Karpas-422 (cell line): ENCODE measurements around the gene LY6G6F. TPM values are rescaled to one million over a fixed set of nuclear protein-coding genes. Genes with fewer than 3 reads are reported as not detected.

Experiments
- DNase-seq: peaks from one replicate; pipeline ENCODE4 v3.0.0-alpha.2; 2015
- H2AFZ ChIP-seq: fragments of 200-600 bp; sonication (generic); 2 replicates; pipeline ENCODE4 v1.6.1; 2014; ENCODE audit warnings: antibody characterized with exemption, low read length, mixed read lengths
- H3K27ac ChIP-seq: fragments of 200-600 bp; sonication (generic); 2 replicates; pipeline ENCODE4 v1.5.1; 2014; ENCODE audit warnings: mild to moderate bottlenecking, low read length, moderate library complexity
- H3K27me3 ChIP-seq: fragments of 200-600 bp; sonication (generic); 2 replicates; pipeline ENCODE4 v1.6.1; 2014; ENCODE audit warnings: low read length, mixed read lengths
- H3K36me3 ChIP-seq: fragments of 200-600 bp; sonication (generic); 2 replicates; pipeline ENCODE4 v1.6.1; 2014; ENCODE audit warnings: low read length, mixed read lengths; ENCODE audit not compliant: insufficient read depth
- H3K4me1 ChIP-seq: fragments of 200-600 bp; sonication (generic); 2 replicates; pipeline ENCODE4 v1.6.1; 2014; ENCODE audit warnings: mild to moderate bottlenecking, low read length, mixed read lengths
- H3K4me2 ChIP-seq: fragments of 200-600 bp; sonication (generic); 2 replicates; pipeline ENCODE4 v1.6.1; 2014; ENCODE audit warnings: low read length, low read depth, mild to moderate bottlenecking; ENCODE audit not compliant: poor library complexity, severe bottlenecking
- H3K4me3 ChIP-seq: fragments of 200-600 bp; sonication (generic); 2 replicates; pipeline ENCODE4 v1.5.1; 2014; ENCODE audit warnings: mild to moderate bottlenecking, antibody characterized with exemption, low read length, mixed read lengths
- H3K79me2 ChIP-seq: fragments of 200-600 bp; sonication (generic); 2 replicates; pipeline ENCODE4 v1.6.1; 2014; ENCODE audit warnings: mild to moderate bottlenecking, low read length, mixed read lengths
- H3K9ac ChIP-seq: fragments of 200-600 bp; sonication (generic); 2 replicates; pipeline ENCODE4 v1.6.0; 2014; ENCODE audit warnings: low read length
- H3K9me2 ChIP-seq: fragments of 200-600 bp; sonication (generic), shearing (Covaris generic); replicated peaks from 2 replicates; pipeline ENCODE4 v1.6.0; 2014; ENCODE audit warnings: mild to moderate bottlenecking, low read length, moderate library complexity; ENCODE audit not compliant: insufficient read depth
- H3K9me3 ChIP-seq: fragments of 300-700, 200-600 bp; sonication (generic); 2 replicates; pipeline ENCODE4 v1.6.1; 2014; ENCODE audit warnings: low read length, mixed read lengths
- H4K20me1 ChIP-seq: fragments of 200-600 bp; sonication (generic); 2 replicates; pipeline ENCODE4 v1.6.1; 2014; ENCODE audit warnings: mild to moderate bottlenecking, antibody characterized with exemption, low read length, low read depth; ENCODE audit not compliant: insufficient read depth
- total RNA-seq: library from RNA; depleted of rRNA; stranded (reverse); fragments of >200 nt; shearing (Covaris generic); gene quantifications from 2 replicates; pipeline ENCODE4 v1.2.3, GENCODE V29; 2014; ENCODE audit warnings: low replicate concordance

The LY6G6F gene
- total RNA-seq, 1 experiment from 2014 or later: not detected

DNA sequence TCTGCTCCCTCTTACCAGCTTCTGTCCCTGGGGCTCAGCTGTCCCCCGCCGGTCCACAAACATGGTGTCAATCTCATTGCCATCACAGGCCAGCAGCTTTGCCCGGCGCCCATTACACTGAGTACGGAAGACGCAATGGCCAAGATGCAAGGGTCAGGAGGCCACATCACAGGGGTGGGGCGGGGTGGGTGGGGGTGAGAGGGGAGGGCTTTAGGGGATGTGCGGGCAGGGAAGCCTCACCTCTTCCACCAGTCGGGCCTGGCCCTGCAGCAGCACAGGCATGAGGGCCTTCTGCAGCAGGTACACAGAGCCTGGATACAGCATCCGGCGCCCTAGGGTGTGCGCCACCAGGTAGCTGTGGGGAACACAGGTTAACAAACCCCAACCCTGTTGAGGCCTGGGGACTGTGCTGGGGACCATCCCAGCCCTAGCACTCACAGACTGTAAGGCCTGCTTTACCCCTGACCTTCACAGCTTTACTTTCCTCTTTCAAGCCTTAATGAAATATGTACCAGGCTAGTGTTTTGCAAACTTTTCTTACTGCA, 15.0 kb upstream of the LY6G6F start:
- no peaks in the 10 kb centered on the region for H3K9me2 ChIP-seq
- H3K4me3 ChIP-seq: no peak overlapping the region
- H3K27ac ChIP-seq: no peak overlapping the region
- no peak for DNase-seq
- peaks cover 13% of the 10 kb centered on the region for H3K4me1 ChIP-seq
- H2AFZ ChIP-seq: no peak overlapping the region
- no peaks in the 10 kb centered on the region for H3K9me3 ChIP-seq
- no peaks in the 10 kb centered on the region for H3K79me2 ChIP-seq
- no peak overlapping the region for H3K4me2 ChIP-seq
- no peak overlapping the region for H3K9ac ChIP-seq
- no peaks in the 10 kb centered on the region for H3K27me3 ChIP-seq
- H4K20me1 ChIP-seq: no peaks in the 10 kb centered on the region
- peaks cover 11% of the 10 kb centered on the region; the same call in 1 of the 2 replicates for H3K36me3 ChIP-seq

DNA sequence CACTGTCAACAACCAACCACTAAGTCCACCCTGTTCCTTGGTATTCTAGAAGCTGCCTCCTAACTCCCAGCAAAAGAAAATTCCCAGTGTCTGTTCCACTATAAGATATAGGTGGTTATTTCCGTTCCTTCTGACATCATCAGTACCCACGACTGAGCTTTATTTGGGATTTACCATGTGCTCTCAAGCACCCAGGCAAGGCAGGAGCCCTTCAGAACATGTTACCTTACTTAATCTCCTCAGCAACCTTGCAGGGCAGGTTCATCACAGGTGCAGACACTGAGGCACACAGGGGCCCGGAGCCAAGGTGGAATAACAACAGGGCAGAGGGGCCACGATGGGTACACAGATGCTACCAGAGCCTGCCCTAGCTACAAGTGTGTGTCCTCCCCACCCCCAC, 14.3 kb upstream of the LY6G6F start:
- Histone ChIP-seq H3K9me2 (no peaks in the 10 kb centered on the region), H3K36me3 (peaks cover 11% of the 10 kb centered on the region; the same call in 1 of the 2 replicates), H2AFZ (no peak overlapping the region), H3K27ac (no peak overlapping the region), H3K9me3 (no peaks in the 10 kb centered on the region), H3K79me2 (no peaks in the 10 kb centered on the region), H4K20me1 (no peaks in the 10 kb centered on the region), H3K4me3 (no peak overlapping the region), H3K27me3 (no peaks in the 10 kb centered on the region), H3K4me1 (peaks cover 13% of the 10 kb centered on the region), H3K4me2 (no peak overlapping the region), H3K9ac (no peak overlapping the region)
- DNase-seq: no peak

DNA sequence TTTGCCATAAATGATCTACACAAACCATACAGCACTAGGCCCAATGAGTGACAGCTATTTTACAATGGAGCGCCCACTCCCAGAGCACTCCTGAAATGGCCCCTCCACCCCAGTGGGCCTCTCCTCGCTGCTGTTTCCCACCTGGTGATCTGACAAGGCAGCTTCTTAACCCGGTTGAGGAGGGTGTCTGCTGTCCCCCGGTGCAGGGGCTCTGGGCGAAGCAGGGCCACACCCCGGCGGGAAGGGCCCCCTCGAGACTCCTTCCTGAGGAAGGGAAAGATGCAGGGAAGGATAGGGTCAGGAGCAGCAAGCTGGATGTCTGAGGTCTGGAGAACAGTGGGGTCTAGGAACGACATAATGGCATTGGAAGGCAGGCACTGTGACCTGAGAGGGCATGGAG, 13.8 kb upstream of the LY6G6F start:
- no peaks in the 10 kb centered on the region for H4K20me1 ChIP-seq
- no peaks in the 10 kb centered on the region for H3K9me2 ChIP-seq
- no peaks in the 10 kb centered on the region for H3K79me2 ChIP-seq
- no peaks in the 10 kb centered on the region for H3K27me3 ChIP-seq
- H3K4me2 ChIP-seq: no peak overlapping the region
- H3K9ac ChIP-seq: no peak overlapping the region
- no peak overlapping the region for H3K27ac ChIP-seq
- no peak for DNase-seq
- H2AFZ ChIP-seq: no peak overlapping the region
- peaks cover 17% of the 10 kb centered on the region for H3K4me1 ChIP-seq
- H3K36me3 ChIP-seq: peaks cover 11% of the 10 kb centered on the region; the same call in 1 of the 2 replicates
- H3K4me3 ChIP-seq: no peak overlapping the region
- no peaks in the 10 kb centered on the region for H3K9me3 ChIP-seq

DNA sequence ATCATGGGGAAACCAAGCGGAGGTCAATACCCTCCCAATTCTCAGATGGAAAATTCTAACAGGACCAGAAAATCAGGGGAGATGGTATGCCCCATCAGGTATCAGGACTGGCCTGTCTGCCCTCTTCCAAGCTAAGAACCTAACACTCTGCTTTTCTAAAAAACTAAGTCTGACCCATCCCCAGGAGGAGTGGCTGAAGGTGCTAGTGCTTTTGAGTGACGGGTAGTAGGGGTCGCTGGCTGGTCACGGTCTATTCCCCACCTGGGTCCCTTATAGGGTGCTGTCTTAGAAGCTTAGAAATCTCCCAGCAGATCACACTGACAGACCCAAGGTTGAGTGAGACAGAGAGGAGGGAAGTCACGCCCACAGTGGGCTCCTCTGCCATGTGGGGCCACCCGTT, 13.1 kb upstream of the LY6G6F start:
- H3K9me2 ChIP-seq: no peaks in the 10 kb centered on the region
- no peak overlapping the region for H3K27ac ChIP-seq
- no peak overlapping the region for H3K9ac ChIP-seq

DNA sequence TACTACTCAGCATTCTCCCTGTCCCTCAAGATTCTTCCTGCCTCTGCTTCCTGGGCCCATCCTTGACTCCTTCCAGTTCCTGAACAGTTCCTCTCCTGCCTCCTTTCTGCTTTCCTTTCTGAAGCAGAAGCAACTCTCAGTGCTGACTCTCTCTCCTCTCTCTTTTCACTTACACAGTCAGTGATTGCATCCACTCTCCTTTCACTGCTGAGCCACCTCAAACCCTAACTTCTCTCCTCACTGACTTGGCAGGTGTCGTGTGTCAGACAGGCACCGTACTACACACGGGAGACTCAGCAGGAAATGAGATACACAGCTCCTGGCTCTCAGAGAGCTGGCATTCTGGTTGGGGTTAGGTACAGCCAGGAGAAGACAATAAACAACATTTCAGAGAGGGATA, 9.1 kb upstream of the LY6G6F start:
- Histone ChIP-seq H3K79me2 (peaks cover 23% of the 10 kb centered on the region), H3K36me3 (no peaks in the 10 kb centered on the region; the same call in 1 of the 2 replicates), H4K20me1 (no peaks in the 10 kb centered on the region), H3K9me2 (no peaks in the 10 kb centered on the region), H3K9ac (no peak overlapping the region), H3K9me3 (no peaks in the 10 kb centered on the region), H3K27ac (peak overlapping the region; percentile 12; the same call in 1 of the 2 replicates), H3K4me1 (peaks cover 26% of the 10 kb centered on the region), H3K4me3 (no peak overlapping the region), H2AFZ (no peak overlapping the region), H3K4me2 (no peak overlapping the region), H3K27me3 (no peaks in the 10 kb centered on the region)
- DNase-seq: no peak

More for the DNA sequence above, 13.1 kb upstream of the LY6G6F start:
- Histone ChIP-seq H3K27me3 (no peaks in the 10 kb centered on the region), H3K9me3 (no peaks in the 10 kb centered on the region), H4K20me1 (no peaks in the 10 kb centered on the region), H3K4me2 (no peak overlapping the region), H2AFZ (no peak overlapping the region), H3K79me2 (no peaks in the 10 kb centered on the region), H3K36me3 (peaks cover 8% of the 10 kb centered on the region; the same call in 1 of the 2 replicates), H3K4me3 (no peak overlapping the region), H3K4me1 (peaks cover 20% of the 10 kb centered on the region)
- DNase-seq: no peak

DNA sequence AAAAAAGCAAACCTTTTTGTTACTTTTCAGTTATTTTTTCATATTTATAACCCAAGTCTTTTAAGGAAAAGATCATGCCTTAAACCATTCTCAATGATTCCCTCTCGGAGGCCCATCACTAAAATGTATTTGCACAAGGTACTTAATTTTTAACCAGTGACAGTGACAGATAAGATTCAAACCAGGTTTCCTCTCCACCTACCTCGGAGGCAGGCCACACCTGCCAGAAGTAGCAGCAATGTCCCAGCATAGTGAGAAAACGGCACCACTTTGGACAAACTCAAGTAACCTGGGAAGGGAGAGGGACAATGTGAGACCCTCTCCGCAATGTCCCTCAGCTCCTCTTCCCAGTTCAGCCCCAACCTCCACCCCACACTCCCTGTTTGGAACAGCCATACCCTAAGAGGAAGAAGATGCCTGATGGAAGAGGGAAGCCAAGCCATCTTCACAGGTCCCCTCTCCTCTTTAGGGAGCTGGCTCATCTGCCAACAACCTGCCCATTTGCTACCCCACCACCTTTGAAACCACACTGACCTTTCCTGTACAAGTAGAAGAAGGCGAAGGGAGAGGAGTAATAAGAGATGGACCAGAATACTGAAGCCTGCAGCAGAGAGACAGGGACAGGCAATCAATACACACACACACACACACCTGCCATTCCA, 5.8 kb upstream of the LY6G6F start:
- Histone ChIP-seq H3K4me1 (peaks cover 34% of the 10 kb centered on the region), H3K27ac (peak overlapping the region; percentile 86), H2AFZ (no peak overlapping the region), H3K9ac (peak overlapping the region; percentile 92), H3K27me3 (no peaks in the 10 kb centered on the region), H3K4me3 (peak overlapping the region; percentile 84), H3K9me3 (no peaks in the 10 kb centered on the region), H4K20me1 (no peaks in the 10 kb centered on the region), H3K9me2 (no peaks in the 10 kb centered on the region), H3K79me2 (peaks cover 27% of the 10 kb centered on the region), H3K36me3 (no peaks in the 10 kb centered on the region; the same call in 1 of the 2 replicates), H3K4me2 (peak overlapping the region; percentile 93)
- no peak for DNase-seq

DNA sequence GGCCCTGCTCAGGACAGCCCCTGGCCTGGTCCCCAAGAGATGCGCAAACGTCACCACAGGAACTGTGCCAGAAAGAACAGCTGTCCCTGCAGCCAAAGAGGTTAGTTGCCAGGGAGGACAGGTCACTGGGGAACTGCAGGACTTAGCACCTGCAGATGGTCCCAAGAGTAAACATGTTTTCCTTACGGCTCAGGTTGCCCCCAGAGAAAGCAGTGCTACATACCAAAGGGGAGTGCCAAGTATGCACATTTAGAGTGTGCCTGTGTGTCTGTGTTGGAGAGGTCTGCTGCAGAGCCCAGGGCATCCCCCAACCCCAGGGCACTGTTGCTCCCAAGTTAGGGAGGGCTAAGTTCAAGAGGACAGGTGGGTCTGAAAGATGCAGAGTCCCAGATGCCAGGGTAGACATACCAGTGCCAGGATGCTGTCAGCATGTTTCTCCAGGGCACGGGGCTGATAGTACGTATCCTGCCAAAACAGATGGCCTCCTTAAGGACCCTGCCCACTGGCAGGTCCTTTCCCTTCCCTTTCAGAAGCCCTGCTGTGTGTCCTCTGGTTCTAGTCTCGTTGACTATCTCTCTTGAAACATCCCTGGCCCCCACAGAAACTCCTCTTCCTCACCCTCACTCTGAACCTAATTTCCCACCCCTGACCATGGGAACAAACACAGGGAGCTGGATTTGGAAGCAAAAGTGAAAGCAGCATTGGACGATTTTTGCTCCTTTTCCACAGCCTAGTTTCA, 4.8 kb upstream of the LY6G6F start:
- Histone ChIP-seq H3K4me1 (peaks cover 34% of the 10 kb centered on the region), H3K4me3 (peak overlapping the region; percentile 84), H3K9me3 (no peaks in the 10 kb centered on the region), H3K9ac (peak overlapping the region; percentile 92), H3K79me2 (peaks cover 27% of the 10 kb centered on the region), H3K9me2 (no peaks in the 10 kb centered on the region), H3K4me2 (peak overlapping the region; percentile 93), H2AFZ (no peak overlapping the region), H3K27ac (peak overlapping the region; percentile 86), H3K36me3 (no peaks in the 10 kb centered on the region; the same call in 1 of the 2 replicates), H4K20me1 (no peaks in the 10 kb centered on the region), H3K27me3 (no peaks in the 10 kb centered on the region)
- peak; percentile 79 for DNase-seq

DNA sequence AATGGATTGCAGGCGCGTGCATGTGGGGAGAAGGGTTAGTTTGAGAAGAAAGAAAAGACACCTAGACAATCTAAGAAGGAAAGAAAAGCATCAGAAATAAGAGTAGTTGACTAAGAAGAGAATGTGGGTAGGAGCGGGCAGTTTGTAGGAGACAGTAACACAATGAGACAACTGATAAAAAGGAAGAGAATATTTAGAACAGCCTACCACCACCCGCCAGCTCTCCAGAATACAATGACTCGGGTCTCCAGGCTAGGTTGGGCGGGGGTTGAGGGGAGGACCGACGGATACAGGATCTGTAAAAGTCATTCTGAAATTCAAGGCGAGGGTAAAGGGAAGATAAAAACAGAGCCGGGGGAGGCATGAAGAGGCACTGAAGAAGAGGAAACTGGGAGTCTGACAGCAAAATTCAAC, 4.3 kb upstream of the LY6G6F start:
- peak overlapping the region; percentile 86 for H3K27ac ChIP-seq
- H3K4me2 ChIP-seq: peak overlapping the region; percentile 93
- no peaks in the 10 kb centered on the region for H3K27me3 ChIP-seq
- peaks cover 34% of the 10 kb centered on the region for H3K4me1 ChIP-seq
- H2AFZ ChIP-seq: peak overlapping the region; percentile 22; the same call in 1 of the 2 replicates
- peak overlapping the region; percentile 84 for H3K4me3 ChIP-seq
- H3K36me3 ChIP-seq: no peaks in the 10 kb centered on the region; the same call in 1 of the 2 replicates
- DNase-seq: peak; percentile 65
- H3K9me3 ChIP-seq: no peaks in the 10 kb centered on the region
- peak overlapping the region; percentile 92 for H3K9ac ChIP-seq
- H4K20me1 ChIP-seq: no peaks in the 10 kb centered on the region
- H3K79me2 ChIP-seq: peaks cover 27% of the 10 kb centered on the region
- no peaks in the 10 kb centered on the region for H3K9me2 ChIP-seq
